SK-N-SH (cell line): ENCODE results near the gene NTRK3. TPM values are rescaled to one million over a fixed set of nuclear protein-coding genes. Genes with fewer than 3 reads are reported as not detected.

Experiments
- CTCF ChIA-PET: fragments of 300-600, 350-600 bp; formaldehyde crosslinking; extraction: SDS; loops from one replicate; lab custom pipeline; 2021; lab: Yijun Ruan, JAX
- POLR2A ChIA-PET: fragments of 350-600 bp; sonication (Branson Sonifier 250); formaldehyde crosslinking; extraction: SDS; loops from one replicate; lab custom pipeline; 2020; ENCODE audit warnings: antibody characterized with exemption, inconsistent platforms; lab: Yijun Ruan, JAX
- DNase-seq: peaks from one replicate; pipeline ENCODE4 v3.0.0; 2012
- H2AFZ ChIP-seq: fragments of 200-600 bp; sonication (generic); 2 replicates; pipeline ENCODE4 v1.8.1; 2016; ENCODE audit warnings: antibody characterized with exemption, mild to moderate bottlenecking, low read depth
- H3F3A ChIP-seq: fragments of 200-600 bp; sonication (generic); replicated peaks from 2 replicates; pipeline ENCODE3; 2016; ENCODE audit warnings: antibody characterized with exemption, mild to moderate bottlenecking; ENCODE audit not compliant: insufficient read depth
- H3K27ac ChIP-seq, 2 experiments: fragments of 200-500 bp in 1 of 2; fragments of 200-600 bp in 1 of 2; sonication (Bioruptor generic) in 1 of 2; sonication (generic), shearing (Covaris generic) in 1 of 2; 2 replicates each; pipeline versions ENCODE4 v1.5.1 to v1.6.1; 2014 to 2016; ENCODE audit warnings: low read depth in 2 of 2, inconsistent platforms in 1 of 2, low read length in 1 of 2, mild to moderate bottlenecking in 1 of 2, mixed read lengths in 1 of 2
- H3K27me3 ChIP-seq: fragments of 200-600 bp; sonication (generic), shearing (Covaris generic); 2 replicates; pipeline ENCODE4 v1.6.1; 2016; ENCODE audit warnings: mixed run types; ENCODE audit not compliant: insufficient read depth
- H3K36me3 ChIP-seq, 2 experiments: fragments of 200-500 bp in 1 of 2; fragments of 200-600 bp in 1 of 2; sonication (Bioruptor generic) in 1 of 2; sonication (generic) in 1 of 2; replicated peaks in 1 of 2; 2 replicates each; pipeline versions ENCODE3 to v1.5.1; 2014 to 2016; ENCODE audit warnings: low read length in 1 of 2, mild to moderate bottlenecking in 1 of 2; ENCODE audit not compliant: insufficient read depth in 2 of 2, control insufficient read depth in 1 of 2
- H3K4me1 ChIP-seq, 2 experiments: fragments of 200-500 bp in 1 of 2; fragments of 200-600 bp in 1 of 2; sonication (Bioruptor generic) in 1 of 2; sonication (generic), shearing (Covaris generic) in 1 of 2; 2 replicates each; pipeline versions ENCODE4 v1.5.1 to v1.6.1; 2014 to 2016; ENCODE audit warnings: low read depth in 1 of 2, low read length in 1 of 2, mixed run types in 1 of 2; ENCODE audit not compliant: insufficient read depth in 2 of 2, control insufficient read depth in 1 of 2
- H3K4me2 ChIP-seq: fragments of 200-600 bp; sonication (generic), shearing (Covaris generic); 2 replicates; pipeline ENCODE4 v1.6.1; 2017; ENCODE audit warnings: mixed run types
- H3K4me3 ChIP-seq, 2 experiments: fragments of 200-500 bp in 1 of 2; fragments of 200-600 bp in 1 of 2; sonication (Bioruptor generic) in 1 of 2; sonication (generic), shearing (Covaris generic) in 1 of 2; 2 replicates each; pipeline versions ENCODE4 v1.5.1 to v1.8.1; 2014 to 2016; ENCODE audit warnings: low read depth in 2 of 2, inconsistent platforms in 1 of 2, low read length in 1 of 2, mild to moderate bottlenecking in 1 of 2, mixed read lengths in 1 of 2, moderate library complexity in 1 of 2
- H3K79me2 ChIP-seq: fragments of 200-600 bp; sonication (generic); 2 replicates; pipeline ENCODE4 v1.8.1; 2017; ENCODE audit warnings: mild to moderate bottlenecking; ENCODE audit not compliant: insufficient read depth
- H3K9ac ChIP-seq: fragments of 200-600 bp; sonication (generic); 2 replicates; pipeline ENCODE4 v1.6.1; 2017; ENCODE audit warnings: mixed run types
- H3K9me2 ChIP-seq: fragments of 200-600 bp; sonication (generic); 2 replicates; pipeline ENCODE4 v1.6.1; 2017; ENCODE audit warnings: mixed run types
- H3K9me3 ChIP-seq: fragments of 200-600 bp; sonication (generic); 2 replicates; pipeline ENCODE4 v1.6.1; 2017; ENCODE audit warnings: mixed run types, mild to moderate bottlenecking, moderate library complexity
- H4K20me1 ChIP-seq: fragments of 200-600 bp; sonication (generic); 2 replicates; pipeline ENCODE4 v1.6.1; 2017; ENCODE audit warnings: mild to moderate bottlenecking, mixed run types; ENCODE audit not compliant: insufficient read depth
- CHD2 ChIP-seq: fragments of 150-350 bp; IDR thresholded peaks from 2 replicates; pipeline ENCODE4 v1.6.1; 2018; ENCODE audit warnings: low read length; ENCODE audit not compliant: partially characterized antibody
- ELF1 ChIP-seq: IDR thresholded peaks from 2 replicates; pipeline ENCODE4 v1.4.0; 2012
- FOXJ3 ChIP-seq: sonication (generic); formaldehyde crosslinking; IDR thresholded peaks from 2 replicates; pipeline ENCODE4 v1.5.1; 2020; ENCODE audit warnings: mild to moderate bottlenecking, missing genetic modification reagents
- NFIC ChIP-seq: IDR thresholded peaks from 2 replicates; pipeline ENCODE4 v1.4.0; 2012; ENCODE audit warnings: borderline replicate concordance
- NRF1 ChIP-seq: IDR thresholded peaks from 2 replicates; pipeline ENCODE4 v1.6.1; 2012; ENCODE audit warnings: low read depth, mild to moderate bottlenecking, low read length
- POLR2AphosphoS5 ChIP-seq: IDR thresholded peaks from 2 replicates; pipeline ENCODE4 v1.6.1; 2012; ENCODE audit warnings: low read depth, low read length
- RAD21 ChIP-seq: IDR thresholded peaks from 2 replicates; pipeline ENCODE4 v1.6.1; 2012; ENCODE audit warnings: mild to moderate bottlenecking, low read length
- RCOR1 ChIP-seq: fragments of 150-350 bp; IDR thresholded peaks from 2 replicates; pipeline ENCODE4 v1.6.1; 2017; ENCODE audit warnings: antibody characterized with exemption, low read length
- REST ChIP-seq: IDR thresholded peaks from 2 replicates; pipeline ENCODE4 v1.6.1; 2012; ENCODE audit warnings: mild to moderate bottlenecking, low read depth, low read length, moderate library complexity
- RFX5 ChIP-seq: IDR thresholded peaks from 2 replicates; pipeline ENCODE4 v1.6.1; 2012; ENCODE audit warnings: mild to moderate bottlenecking, improper control_type of control experiment, low read length
- SMC3 ChIP-seq: IDR thresholded peaks from 2 replicates; pipeline ENCODE4 v1.6.1; 2012; ENCODE audit warnings: low read depth, low read length, improper control_type of control experiment
- TCF12 ChIP-seq: IDR thresholded peaks from 2 replicates; pipeline ENCODE4 v1.4.0; 2012
- TEAD4 ChIP-seq: IDR thresholded peaks from 2 replicates; pipeline ENCODE4 v1.4.0; 2012; ENCODE audit warnings: mild to moderate bottlenecking, borderline replicate concordance; ENCODE audit not compliant: insufficient read depth
- YY1 ChIP-seq: IDR thresholded peaks from 2 replicates; pipeline ENCODE4 v1.4.0; 2012; ENCODE audit warnings: low read depth, mild to moderate bottlenecking
- WGBS: methylation state at CpG from one replicate; pipeline ENCODE4 v1.1.6; 2017; ENCODE audit warnings: low lambda C conversion rate; 5-methylcytosine and 5-hydroxymethylcytosine counted together
- polyA plus RNA-seq, 3 experiments: library from polyadenylated mRNA; depleted of rRNA; stranded (reverse); fragments of >200 nt; gene quantifications; 2 replicates each; pipeline ENCODE4 v1.2.3, GENCODE V29; 2012
- TF ChIP-seq, protein P1 (sequence below): fragments of 150-350 bp; IDR thresholded peaks from 2 replicates; pipeline ENCODE4 v1.6.1; 2017; ENCODE audit warnings: antibody characterized with exemption, low read length, low read depth, borderline replicate concordance
- TF ChIP-seq, protein P2 (sequence below): IDR thresholded peaks from 2 replicates; pipeline ENCODE4 v1.4.0; 2012; ENCODE audit warnings: low read depth, borderline replicate concordance
- TF ChIP-seq, protein P3 (sequence below): IDR thresholded peaks from 2 replicates; pipeline ENCODE4 v1.4.0; 2012; ENCODE audit warnings: low read depth

Gene NTRK3
- polyA plus RNA-seq, 1 of the 3 experiments (the other 2 are of a cell fraction): 2.6 TPM

GRCh38 chr15:88014454-88015160 lies 241.9 kb downstream of the NTRK3 start (continued):
- TF ChIP-seq, protein P1, sequence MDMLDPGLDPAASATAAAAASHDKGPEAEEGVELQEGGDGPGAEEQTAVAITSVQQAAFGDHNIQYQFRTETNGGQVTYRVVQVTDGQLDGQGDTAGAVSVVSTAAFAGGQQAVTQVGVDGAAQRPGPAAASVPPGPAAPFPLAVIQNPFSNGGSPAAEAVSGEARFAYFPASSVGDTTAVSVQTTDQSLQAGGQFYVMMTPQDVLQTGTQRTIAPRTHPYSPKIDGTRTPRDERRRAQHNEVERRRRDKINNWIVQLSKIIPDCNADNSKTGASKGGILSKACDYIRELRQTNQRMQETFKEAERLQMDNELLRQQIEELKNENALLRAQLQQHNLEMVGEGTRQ: no peak
- TF ChIP-seq SMC3: no peak
- TF ChIP-seq, all 33 proteins: peak for 0

DNA sequence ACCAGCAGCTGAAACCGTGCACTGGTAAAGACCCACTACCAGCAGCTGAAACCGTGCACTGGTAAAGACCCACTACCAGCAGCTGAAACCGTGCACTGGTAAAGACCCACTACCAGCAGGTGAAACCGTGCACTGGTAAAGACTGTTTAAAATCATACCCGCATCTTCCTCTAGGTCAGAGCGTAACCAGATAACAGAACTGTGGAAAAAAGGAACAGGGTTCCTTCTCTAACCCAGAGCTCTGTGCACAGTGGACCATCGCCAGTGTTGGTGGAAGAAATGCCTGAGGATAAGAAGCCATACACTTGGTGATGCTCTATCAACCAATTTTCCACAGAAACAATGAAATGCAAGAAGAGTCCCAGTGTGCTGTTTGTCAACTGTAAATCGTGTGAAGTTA lies 243.4 kb downstream of the NTRK3 start:
- Histone ChIP-seq H3F3A (no peaks in the 10 kb centered on the region), H3K9ac (no peak overlapping the region), H2AFZ (no peak overlapping the region), H3K27me3 (no peaks in the 10 kb centered on the region), H3K79me2 (no peaks in the 10 kb centered on the region), H3K9me2 (no peaks in the 10 kb centered on the region), H3K4me3 (no peak overlapping the region), H3K27ac (no peak overlapping the region), H3K36me3 (no peaks in the 10 kb centered on the region), H3K4me1 (no peaks in the 10 kb centered on the region), H4K20me1 (no peaks in the 10 kb centered on the region), H3K4me2 (no peak overlapping the region), H3K9me3 (no peaks in the 10 kb centered on the region)
- DNase-seq: no peak
- TF ChIP-seq YY1 (no peak), RAD21 (no peak), CHD2 (no peak), RCOR1 (no peak), NFIC (no peak), FOXJ3 (CRISPR knock-in tag) (no peak), TCF12 (no peak), REST (no peak), RFX5 (no peak), TEAD4 (no peak), POLR2AphosphoS5 (no peak), NRF1 (no peak), ELF1 (no peak)
- TF ChIP-seq, protein P2, sequence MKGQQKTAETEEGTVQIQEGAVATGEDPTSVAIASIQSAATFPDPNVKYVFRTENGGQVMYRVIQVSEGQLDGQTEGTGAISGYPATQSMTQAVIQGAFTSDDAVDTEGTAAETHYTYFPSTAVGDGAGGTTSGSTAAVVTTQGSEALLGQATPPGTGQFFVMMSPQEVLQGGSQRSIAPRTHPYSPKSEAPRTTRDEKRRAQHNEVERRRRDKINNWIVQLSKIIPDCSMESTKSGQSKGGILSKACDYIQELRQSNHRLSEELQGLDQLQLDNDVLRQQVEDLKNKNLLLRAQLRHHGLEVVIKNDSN: no peak
- TF ChIP-seq, protein P3, sequence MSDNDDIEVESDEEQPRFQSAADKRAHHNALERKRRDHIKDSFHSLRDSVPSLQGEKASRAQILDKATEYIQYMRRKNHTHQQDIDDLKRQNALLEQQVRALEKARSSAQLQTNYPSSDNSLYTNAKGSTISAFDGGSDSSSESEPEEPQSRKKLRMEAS: no peak
- 50% methylated on average over 5 of the region's 8 CpGs for WGBS
- CTCF ChIA-PET: no interaction called here
- POLR2A ChIA-PET: no interaction called here
